ENCODE measurements around the gene APOF. TPM values are rescaled to one million over a fixed set of nuclear protein-coding genes. Genes with fewer than 3 reads are reported as not detected.

Gene APOF
- not detected in 2 replicates for total RNA-seq

GRCh38 chr12:56362130-56363059 lies at the start of gene APOF:
TSS of gene APOF (minus strand) at chr12:56362857. CDS start at chr12:56362745, 112 bp downstream.

GRCh38 chr12:56359851-56360767 lies 2.5 kb downstream of the APOF start, which contains the start of gene STAT2:
TSS of gene STAT2 (minus strand) at chr12:56360107. CDS start at chr12:56356571, 3,536 bp downstream.

GRCh38 chr12:56338308-56339157 lies 24.1 kb downstream of the APOF start, which contains the start of gene IL23A:
TSS of gene IL23A (plus strand) at chr12:56338884. CDS start at chr12:56339045, 161 bp downstream.

GRCh38 chr12:56333679-56334489 lies 28.8 kb downstream of the APOF start, which contains the start of gene PAN2:
TSS of gene PAN2 (minus strand) at chr12:56334000. CDS start at chr12:56333094, 906 bp downstream.

GRCh38 chr12:56315622-56316473 lies 46.8 kb downstream of the APOF start, which contains the start of gene CNPY2:
TSS of gene CNPY2 (minus strand) at chr12:56315988. CDS start at chr12:56315217, 771 bp downstream.

Other genes with a start within 250 kb of the APOF start
- 2,864 and 3,592 TPM in 2 replicates for gene RPL41, start 246.2 kb downstream of the APOF start, total RNA-seq
- gene ZC3H10, start 244.6 kb downstream of the APOF start, total RNA-seq: 2.6 and 4.8 TPM in 2 replicates
- 240 and 325 TPM in 2 replicates for gene ESYT1, start 234.6 kb downstream of the APOF start, total RNA-seq
- 92.5 and 126 TPM in 2 replicates for gene MYL6B, start 210.3 kb downstream of the APOF start, total RNA-seq
- gene MYL6, start 204.5 kb downstream of the APOF start, total RNA-seq: 2,877 and 3,219 TPM in 2 replicates
- gene SMARCC2, start 173.4 kb downstream of the APOF start, total RNA-seq: 30.7 and 32.3 TPM in 2 replicates
- 102 and 109 TPM in 2 replicates for gene RNF41, start 140.9 kb downstream of the APOF start, total RNA-seq
- gene NABP2, start 138.5 kb downstream of the APOF start, total RNA-seq: 60.1 and 75.0 TPM in 2 replicates
- gene SLC39A5, start 132.8 kb downstream of the APOF start, total RNA-seq: not detected in 2 replicates
- 9.2 and 12.4 TPM in 2 replicates for gene ANKRD52, start 104.5 kb downstream of the APOF start, total RNA-seq
- 7.4 and 13.5 TPM in 2 replicates for gene COQ10A, start 95.9 kb downstream of the APOF start, total RNA-seq
- gene CS, start 62.5 kb downstream of the APOF start, total RNA-seq: 141 and 149 TPM in 2 replicates
- 110 and 166 TPM in 2 replicates for gene CNPY2, start 46.9 kb downstream of the APOF start, total RNA-seq
- 13.3 and 13.8 TPM in 2 replicates for gene PAN2, start 28.9 kb downstream of the APOF start, total RNA-seq
- not detected in 2 replicates for gene IL23A, start 24.0 kb downstream of the APOF start, total RNA-seq
- gene STAT2, start 2.8 kb downstream of the APOF start, total RNA-seq: 135 and 143 TPM in 2 replicates
- 13.3 and 19.7 TPM in 2 replicates for gene TIMELESS, start 86.6 kb upstream of the APOF start, total RNA-seq
- gene MIP, start 91.8 kb upstream of the APOF start, total RNA-seq: not detected in 2 replicates
- gene SPRYD4, start 105.7 kb upstream of the APOF start, total RNA-seq: 1.4 and 1.8 TPM in 2 replicates
- 0.71 TPM in 1 of 2 replicates, not detected in the other for gene GLS2, start 125.3 kb upstream of the APOF start, total RNA-seq
- gene RBMS2, start 159.0 kb upstream of the APOF start, total RNA-seq: 13.6 and 16.4 TPM in 2 replicates